IPS-18a (cell line): Measurements from ENCODE around the gene EPB41L3.
"Not testable (repeated sequence)": the region's sequence is repeated elsewhere in the genome, so short reads cannot be mapped to it uniquely, and the experiment has no call there.

Experiments used
- H3K27ac ChIP-seq: one replicate; pipeline ENCODE4 v1.5.1; 2013; ENCODE audit warnings: low read length
- H3K27me3 ChIP-seq: one replicate; pipeline ENCODE4 v1.6.1; 2013; ENCODE audit warnings: mild to moderate bottlenecking, low read length; ENCODE audit not compliant: control insufficient read depth, insufficient read depth
- H3K36me3 ChIP-seq: one replicate; pipeline ENCODE4 v1.6.1; 2013; ENCODE audit warnings: low read depth, low read length; ENCODE audit not compliant: control insufficient read depth
- H3K4me1 ChIP-seq: one replicate; pipeline ENCODE4 v1.6.1; 2013; ENCODE audit warnings: low read depth, low read length; ENCODE audit not compliant: control insufficient read depth
- H3K4me3 ChIP-seq: one replicate; pipeline ENCODE4 v1.5.1; 2013; ENCODE audit warnings: low read length
- H3K9ac ChIP-seq: one replicate; pipeline ENCODE4 v1.6.1; 2013; ENCODE audit warnings: mild to moderate bottlenecking, low read length, moderate library complexity
- H3K9me3 ChIP-seq: one replicate; pipeline ENCODE4 v1.6.1; 2013; ENCODE audit warnings: low read depth, low read length; ENCODE audit not compliant: control insufficient read depth

EPB41L3 gene

GRCh38 chr18:5488844-5489243 lies 55.0 kb downstream of the EPB41L3 start:
- H3K36me3 ChIP-seq: no peaks in the 10 kb centered on the region
- H3K9ac ChIP-seq: no peak overlapping the region
- no peaks in the 10 kb centered on the region for H3K4me1 ChIP-seq
- no peak overlapping the region for H3K27ac ChIP-seq
- H3K27me3 ChIP-seq: no peaks in the 10 kb centered on the region
- H3K4me3 ChIP-seq: no peak overlapping the region
- H3K9me3 ChIP-seq: no peaks in the 10 kb centered on the region

GRCh38 chr18:5488044-5488443 lies 55.8 kb downstream of the EPB41L3 start:
- not testable (repeated sequence) for H3K9me3 ChIP-seq, H3K4me1 ChIP-seq, H3K36me3 ChIP-seq, H3K9ac ChIP-seq, H3K4me3 ChIP-seq, H3K27me3 ChIP-seq, H3K27ac ChIP-seq

GRCh38 chr18:5484526-5484925 lies 59.3 kb downstream of the EPB41L3 start:
- no peaks in the 10 kb centered on the region for H3K36me3 ChIP-seq
- H3K9ac ChIP-seq: no peak overlapping the region
- no peak overlapping the region for H3K27ac ChIP-seq
- peaks cover 15% of the 10 kb centered on the region for H3K4me1 ChIP-seq
- H3K27me3 ChIP-seq: no peaks in the 10 kb centered on the region
- H3K9me3 ChIP-seq: no peaks in the 10 kb centered on the region
- H3K4me3 ChIP-seq: no peak overlapping the region

DNA sequence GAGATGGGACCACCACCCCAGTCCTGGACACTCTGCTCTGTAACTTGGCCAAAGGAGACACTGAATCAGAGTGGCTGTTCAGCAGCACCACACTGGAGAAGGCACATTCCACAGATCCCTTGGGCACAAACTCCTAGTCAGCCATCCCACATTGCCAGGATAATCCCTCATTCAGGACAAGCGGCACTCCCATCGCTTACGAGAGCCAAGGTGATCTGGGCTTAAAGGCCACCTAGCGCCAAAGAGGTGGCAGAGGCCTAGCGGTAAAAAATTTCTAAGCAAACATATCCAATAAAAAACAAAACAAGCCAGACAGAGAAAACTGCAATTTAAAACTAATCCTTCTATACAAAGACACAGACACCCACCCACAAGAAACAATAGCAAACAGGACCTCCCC lies 62.2 kb downstream of the EPB41L3 start:
- no peak overlapping the region for H3K4me3 ChIP-seq
- H3K4me1 ChIP-seq: peaks cover 22% of the 10 kb centered on the region
- H3K9ac ChIP-seq: no peak overlapping the region
- H3K27ac ChIP-seq: no peak overlapping the region
- no peaks in the 10 kb centered on the region for H3K9me3 ChIP-seq
- H3K36me3 ChIP-seq: no peaks in the 10 kb centered on the region
- no peaks in the 10 kb centered on the region for H3K27me3 ChIP-seq

DNA sequence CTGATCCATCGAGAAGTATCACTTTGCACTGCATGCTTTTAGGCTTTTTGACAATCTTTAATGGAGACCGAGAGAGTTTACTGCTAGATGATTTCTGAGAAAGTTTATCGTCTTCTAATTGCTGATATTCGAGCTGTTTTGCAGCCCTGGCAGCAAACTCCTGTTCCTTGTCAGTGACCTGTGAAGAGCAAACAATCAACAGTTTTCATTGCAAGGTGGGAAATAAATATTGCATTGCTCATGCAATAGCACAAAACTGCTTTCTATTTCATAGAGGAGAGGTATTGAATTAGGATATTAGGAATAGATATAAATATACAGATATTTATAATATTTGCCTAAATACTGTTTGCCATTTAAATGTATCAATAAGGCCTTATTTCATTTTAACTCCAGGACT lies 65.5 kb downstream of the EPB41L3 start:
- no peaks in the 10 kb centered on the region for H3K36me3 ChIP-seq
- H3K4me1 ChIP-seq: peaks cover 22% of the 10 kb centered on the region
- H3K4me3 ChIP-seq: no peak overlapping the region
- H3K9ac ChIP-seq: no peak overlapping the region
- no peaks in the 10 kb centered on the region for H3K27me3 ChIP-seq
- H3K9me3 ChIP-seq: no peaks in the 10 kb centered on the region
- no peak overlapping the region for H3K27ac ChIP-seq

GRCh38 chr18:5476961-5477800 lies 66.6 kb downstream of the EPB41L3 start:
- no peak overlapping the region for H3K9ac ChIP-seq
- H3K27ac ChIP-seq: no peak overlapping the region
- no peak overlapping the region for H3K4me3 ChIP-seq

GRCh38 chr18:5475267-5475666 lies 68.5 kb downstream of the EPB41L3 start:
- H3K9me3 ChIP-seq: no peaks in the 10 kb centered on the region
- peaks cover 14% of the 10 kb centered on the region for H3K4me1 ChIP-seq
- no peak overlapping the region for H3K9ac ChIP-seq
- no peaks in the 10 kb centered on the region for H3K27me3 ChIP-seq
- no peak overlapping the region for H3K27ac ChIP-seq
- no peak overlapping the region for H3K4me3 ChIP-seq
- H3K36me3 ChIP-seq: no peaks in the 10 kb centered on the region

More at GRCh38 chr18:5476961-5477800, 66.6 kb downstream of the EPB41L3 start:
- H3K4me1 ChIP-seq: peaks cover 22% of the 10 kb centered on the region
- H3K27me3 ChIP-seq: no peaks in the 10 kb centered on the region
- H3K9me3 ChIP-seq: no peaks in the 10 kb centered on the region
- H3K36me3 ChIP-seq: no peaks in the 10 kb centered on the region

- peaks cover 5% of the 10 kb centered on the region for H3K4me1 ChIP-seq
- H3K9ac ChIP-seq: no peak overlapping the region
- no peaks in the 10 kb centered on the region for H3K36me3 ChIP-seq
- no peak overlapping the region for H3K27ac ChIP-seq
- no peak overlapping the region for H3K4me3 ChIP-seq
- no peaks in the 10 kb centered on the region for H3K27me3 ChIP-seq
- no peaks in the 10 kb centered on the region for H3K9me3 ChIP-seq
Observed at GRCh38 chr18:5469340-5469739, 74.5 kb downstream of the EPB41L3 start.

DNA sequence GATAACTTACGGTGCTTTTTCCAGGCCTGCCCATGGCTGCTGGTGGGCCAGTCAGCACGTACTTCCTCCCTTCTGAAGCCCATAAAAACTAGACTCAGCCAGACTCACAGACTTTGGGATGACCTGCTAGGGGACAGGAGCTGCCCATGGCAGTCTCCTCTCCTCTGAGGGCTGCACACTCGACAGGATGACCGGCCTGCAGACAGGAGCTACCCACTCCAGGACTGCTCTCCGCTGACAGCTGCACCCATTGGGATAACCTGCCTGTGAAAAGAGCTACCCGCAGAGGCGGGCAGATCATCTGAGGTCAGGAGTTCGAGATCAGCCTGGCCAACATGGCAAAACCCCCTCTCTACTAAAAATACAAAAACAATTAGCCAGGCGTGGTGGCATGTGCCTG lies 75.4 kb downstream of the EPB41L3 start:
- peaks cover 5% of the 10 kb centered on the region for H3K4me1 ChIP-seq
- H3K4me3 ChIP-seq: no peak overlapping the region
- H3K9ac ChIP-seq: no peak overlapping the region
- no peaks in the 10 kb centered on the region for H3K36me3 ChIP-seq
- H3K27me3 ChIP-seq: no peaks in the 10 kb centered on the region
- H3K9me3 ChIP-seq: no peaks in the 10 kb centered on the region
- no peak overlapping the region for H3K27ac ChIP-seq

DNA sequence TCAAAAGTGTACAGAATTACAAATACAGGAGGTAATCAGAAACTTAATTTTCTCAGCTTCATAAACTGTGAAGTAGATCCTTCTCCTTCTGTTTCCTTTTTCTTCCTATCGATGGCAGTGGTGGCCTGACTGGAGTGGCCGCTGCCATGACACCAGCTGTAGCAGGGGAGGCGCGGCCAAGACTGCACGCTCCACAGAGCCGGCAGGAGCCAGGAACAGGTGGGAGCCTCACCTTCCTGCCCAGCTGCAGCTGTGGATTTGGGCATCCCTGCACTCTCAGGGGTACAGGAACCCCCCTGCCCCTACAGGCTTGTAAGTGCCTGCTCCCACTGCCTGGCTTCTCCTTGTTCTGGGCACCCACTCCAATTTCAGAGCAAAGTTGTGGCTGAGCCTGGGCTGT lies 76.1 kb downstream of the EPB41L3 start:
- Histone ChIP-seq H3K4me3 (no peak overlapping the region), H3K9ac (no peak overlapping the region), H3K9me3 (no peaks in the 10 kb centered on the region), H3K27ac (no peak overlapping the region), H3K4me1 (peaks cover 5% of the 10 kb centered on the region), H3K27me3 (no peaks in the 10 kb centered on the region), H3K36me3 (no peaks in the 10 kb centered on the region)

GRCh38 chr18:5466256-5466655 lies 77.5 kb downstream of the EPB41L3 start:
- Histone ChIP-seq H3K27me3 (no peaks in the 10 kb centered on the region), H3K4me1 (peaks cover 5% of the 10 kb centered on the region), H3K36me3 (no peaks in the 10 kb centered on the region), H3K9ac (no peak overlapping the region), H3K4me3 (no peak overlapping the region), H3K9me3 (no peaks in the 10 kb centered on the region), H3K27ac (no peak overlapping the region)

- no peaks in the 10 kb centered on the region for H3K27me3 ChIP-seq
- no peaks in the 10 kb centered on the region for H3K36me3 ChIP-seq
- no peak overlapping the region for H3K9ac ChIP-seq
- H3K4me3 ChIP-seq: no peak overlapping the region
- no peak overlapping the region for H3K27ac ChIP-seq
- H3K4me1 ChIP-seq: peaks cover 5% of the 10 kb centered on the region
- no peaks in the 10 kb centered on the region for H3K9me3 ChIP-seq
Observed at GRCh38 chr18:5464251-5464650, 79.5 kb downstream of the EPB41L3 start.
